HG02981 (cell line): ENCODE data around the gene C10orf120.

Experiments used
- ATAC-seq: cut with Tn5 transposase; IDR thresholded peaks from one replicate; pipeline ENCODE4 v1.9.1; 2021; ENCODE audit warnings: mild to moderate bottlenecking, moderate library complexity; ENCODE audit not compliant: unreplicated experiment

C10orf120 gene

GRCh38 chr10:122699796-122700455, at the start of gene C10orf120:
C10orf120 (minus strand) TSS chr10:122699846; CDS start chr10:122699790, 56 bp downstream.
- ATAC-seq, result no peak

- no peak for ATAC-seq
Observed at GRCh38 chr10:122748496-122748895, 48.9 kb upstream of the C10orf120 start.

GRCh38 chr10:122746408-122746807, 46.8 kb upstream of the C10orf120 start:
- ATAC-seq, result no peak

GRCh38 chr10:122744257-122744656, 44.6 kb upstream of the C10orf120 start:
- ATAC-seq, result no peak

GRCh38 chr10:122740640-122741039, 41.0 kb upstream of the C10orf120 start:
- ATAC-seq, result no peak

- ATAC-seq, result no peak
Observed at GRCh38 chr10:122738031-122738430, 38.4 kb upstream of the C10orf120 start.

GRCh38 chr10:122733931-122734665, 34.5 kb upstream of the C10orf120 start:
- ATAC-seq, result no peak

GRCh38 chr10:122733443-122733842, 33.8 kb upstream of the C10orf120 start:
- no peak for ATAC-seq

- no peak for ATAC-seq
Observed at GRCh38 chr10:122730238-122730637, 30.6 kb upstream of the C10orf120 start.

GRCh38 chr10:122729126-122729525, 29.5 kb upstream of the C10orf120 start:
- no peak for ATAC-seq

GRCh38 chr10:122727426-122727825, 27.8 kb upstream of the C10orf120 start:
- ATAC-seq, result no peak

GRCh38 chr10:122725768-122726167, 26.1 kb upstream of the C10orf120 start:
- no peak for ATAC-seq

GRCh38 chr10:122725006-122725405, 25.4 kb upstream of the C10orf120 start:
- ATAC-seq, result no peak

GRCh38 chr10:122721111-122721510, 21.5 kb upstream of the C10orf120 start:
- ATAC-seq, result no peak

GRCh38 chr10:122716025-122716424, 16.4 kb upstream of the C10orf120 start:
- ATAC-seq, result no peak

- ATAC-seq, result no peak
Observed at GRCh38 chr10:122715576-122715975, 15.9 kb upstream of the C10orf120 start.

GRCh38 chr10:122713091-122713885, 13.6 kb upstream of the C10orf120 start:
- no peak for ATAC-seq

GRCh38 chr10:122710576-122710975, 10.9 kb upstream of the C10orf120 start:
- no peak for ATAC-seq

- ATAC-seq, result no peak
Observed at GRCh38 chr10:122709971-122710370, 10.3 kb upstream of the C10orf120 start.

- no peak for ATAC-seq
Observed at GRCh38 chr10:122707535-122707934, 7.9 kb upstream of the C10orf120 start.

- no peak for ATAC-seq
Observed at GRCh38 chr10:122706947-122707346, 7.3 kb upstream of the C10orf120 start.

- ATAC-seq, result no peak
Observed at GRCh38 chr10:122706467-122706866, 6.8 kb upstream of the C10orf120 start.
